ENCODE measurements around the gene CASK. TPM values are rescaled to one million over a fixed set of nuclear protein-coding genes. Genes with fewer than 3 reads are reported as not detected.
"Not testable (repeated sequence)": the region's sequence is repeated elsewhere in the genome, so short reads cannot be mapped to it uniquely, and the experiment has no call there.

CASK gene
- total and polyA plus RNA-seq, 7 experiments from 2014 or later, result 5.6 to 72.4 (median 43.5) TPM

- DNase-seq, result no peak
- ChIA-PET CTCF (no interaction called here), POLR2A (no interaction called here)
- H3K4me1 ChIP-seq (ENCODE audit: control insufficient read depth in 2 of 2, insufficient read depth in 2 of 2, low read length in 2 of 2), result no peaks in the 10 kb centered on the region
- Mint-ChIP-seq H3K4me3 (no peak overlapping the region), H3K27me3 (no peaks in the 10 kb centered on the region), H3K27ac (peak overlapping the region in 1 of 9 donors; percentile 11), H3K36me3 (peaks cover 4 to 27% (median 13%) of the 10 kb centered on the region in 5 donors), H3K9me3 (no peaks in the 10 kb centered on the region), H3K4me1 (peaks cover 0 to 20% (median 5%) of the 10 kb centered on the region in 7 donors)
- no peak overlapping the region for H3K4me3 ChIP-seq (ENCODE audit: low read length)
- H3K36me3 ChIP-seq (ENCODE audit: control insufficient read depth in 2 of 3, insufficient read depth in 3 of 3, low read length in 3 of 3), result no peaks in the 10 kb centered on the region
- H3K27ac ChIP-seq (ENCODE audit: low read depth, low read length), result no peak overlapping the region
- H3K27me3 ChIP-seq (ENCODE audit: control insufficient read depth in 2 of 2, insufficient read depth in 2 of 2, low read length in 2 of 2), result no peaks in the 10 kb centered on the region
- intact Hi-C loops (cut with micrococcal nuclease), result no loop called here
- no peak for ATAC-seq
- no peaks in the 10 kb centered on the region for H3K9me3 ChIP-seq (ENCODE audit: control insufficient read depth in 2 of 3, low read length in 3 of 3)
These were observed 245.9 kb downstream of the CASK start for GRCh38 chrX:41677183-41678060.

- intact Hi-C loops (cut with micrococcal nuclease); H3K27ac Mint-ChIP-seq; CTCF ChIA-PET; ATAC-seq; H3K27ac ChIP-seq (ENCODE audit: low read depth, low read length); H3K4me3 ChIP-seq (ENCODE audit: low read length); H3K4me3 Mint-ChIP-seq; H3K9me3 ChIP-seq (ENCODE audit: control insufficient read depth in 2 of 3, low read length in 3 of 3); DNase-seq; H3K27me3 Mint-ChIP-seq; H3K9me3 Mint-ChIP-seq; H3K36me3 ChIP-seq (ENCODE audit: control insufficient read depth in 2 of 3, insufficient read depth in 3 of 3, low read length in 3 of 3); POLR2A ChIA-PET; H3K4me1 ChIP-seq (ENCODE audit: control insufficient read depth in 2 of 2, insufficient read depth in 2 of 2, low read length in 2 of 2); H3K27me3 ChIP-seq (ENCODE audit: control insufficient read depth in 2 of 2, insufficient read depth in 2 of 2, low read length in 2 of 2): not testable (repeated sequence)
- H3K36me3 Mint-ChIP-seq, result peaks cover 4 to 33% (median 14%) of the 10 kb centered on the region in 5 donors
- peaks cover 0 to 22% (median 5%) of the 10 kb centered on the region in 7 donors for H3K4me1 Mint-ChIP-seq
These were observed 247.0 kb downstream of the CASK start for GRCh38 chrX:41676361-41676760.

- no peak overlapping the region for H3K4me3 ChIP-seq (ENCODE audit: low read length)
- peak overlapping the region in 1 of 9 donors; percentile 19 for H3K27ac Mint-ChIP-seq
- intact Hi-C loops (cut with micrococcal nuclease), result no loop called here
- ChIA-PET POLR2A (no interaction called here), CTCF (no interaction called here)
- no peaks in the 10 kb centered on the region for H3K9me3 ChIP-seq (ENCODE audit: control insufficient read depth in 2 of 3, low read length in 3 of 3)
- DNase-seq, result no peak
- ATAC-seq, result no peak
- no peaks in the 10 kb centered on the region for H3K27me3 ChIP-seq (ENCODE audit: control insufficient read depth in 2 of 2, insufficient read depth in 2 of 2, low read length in 2 of 2)
- peaks cover 4 to 30% (median 27%) of the 10 kb centered on the region in 5 donors for H3K36me3 Mint-ChIP-seq
- no peaks in the 10 kb centered on the region for H3K27me3 Mint-ChIP-seq
- H3K36me3 ChIP-seq (ENCODE audit: control insufficient read depth in 2 of 3, insufficient read depth in 3 of 3, low read length in 3 of 3), result peaks cover 0 to 6% (median 0%) of the 10 kb centered on the region in 3 experiments
- H3K4me1 ChIP-seq (ENCODE audit: control insufficient read depth in 2 of 2, insufficient read depth in 2 of 2, low read length in 2 of 2), result no peaks in the 10 kb centered on the region
- H3K9me3 Mint-ChIP-seq, result no peaks in the 10 kb centered on the region
- H3K27ac ChIP-seq (ENCODE audit: low read depth, low read length), result no peak overlapping the region
- peaks cover 0 to 31% (median 9%) of the 10 kb centered on the region in 7 donors for H3K4me1 Mint-ChIP-seq
- H3K4me3 Mint-ChIP-seq, result no peak overlapping the region
These were observed 250.7 kb downstream of the CASK start for GRCh38 chrX:41672643-41673042.

- H3K4me3 Mint-ChIP-seq, result no peak overlapping the region
- H3K9me3 Mint-ChIP-seq, result no peaks in the 10 kb centered on the region
- H3K27me3 Mint-ChIP-seq, result no peaks in the 10 kb centered on the region
- Histone ChIP-seq H3K9me3 (ENCODE audit: control insufficient read depth in 2 of 3, low read length in 3 of 3) (no peaks in the 10 kb centered on the region), H3K27ac (ENCODE audit: low read depth, low read length) (no peak overlapping the region), H3K36me3 (ENCODE audit: control insufficient read depth in 2 of 3, insufficient read depth in 3 of 3, low read length in 3 of 3) (peaks cover 0 to 6% (median 0%) of the 10 kb centered on the region in 3 experiments), H3K4me1 (ENCODE audit: control insufficient read depth in 2 of 2, insufficient read depth in 2 of 2, low read length in 2 of 2) (no peaks in the 10 kb centered on the region), H3K27me3 (ENCODE audit: control insufficient read depth in 2 of 2, insufficient read depth in 2 of 2, low read length in 2 of 2) (no peaks in the 10 kb centered on the region), H3K4me3 (ENCODE audit: low read length) (no peak overlapping the region)
- ChIA-PET CTCF (no interaction called here), POLR2A (no interaction called here)
- H3K27ac Mint-ChIP-seq, result no peak overlapping the region
- ATAC-seq, result no peak
- intact Hi-C loops (cut with micrococcal nuclease), result no loop called here
- H3K4me1 Mint-ChIP-seq, result peaks cover 2 to 40% (median 14%) of the 10 kb centered on the region in 7 donors
- no peak for DNase-seq
- H3K36me3 Mint-ChIP-seq, result peaks cover 4 to 34% (median 25%) of the 10 kb centered on the region in 5 donors
These were observed 252.3 kb downstream of the CASK start for GRCh38 chrX:41671082-41671481.

GRCh38 chrX:41670112-41670511 lies 253.2 kb downstream of the CASK start:
- Mint-ChIP-seq H3K27ac (no peak overlapping the region), H3K36me3 (peaks cover 4 to 35% (median 31%) of the 10 kb centered on the region in 5 donors), H3K4me1 (peaks cover 7 to 41% (median 14%) of the 10 kb centered on the region in 7 donors), H3K27me3 (no peaks in the 10 kb centered on the region), H3K9me3 (no peaks in the 10 kb centered on the region), H3K4me3 (no peak overlapping the region)
- Histone ChIP-seq H3K36me3 (ENCODE audit: control insufficient read depth in 2 of 3, insufficient read depth in 3 of 3, low read length in 3 of 3) (peaks cover 0 to 6% (median 0%) of the 10 kb centered on the region in 3 experiments), H3K4me3 (ENCODE audit: low read length) (no peak overlapping the region), H3K9me3 (ENCODE audit: control insufficient read depth in 2 of 3, low read length in 3 of 3) (no peaks in the 10 kb centered on the region), H3K27me3 (ENCODE audit: control insufficient read depth in 2 of 2, insufficient read depth in 2 of 2, low read length in 2 of 2) (no peaks in the 10 kb centered on the region), H3K27ac (ENCODE audit: low read depth, low read length) (no peak overlapping the region), H3K4me1 (ENCODE audit: control insufficient read depth in 2 of 2, insufficient read depth in 2 of 2, low read length in 2 of 2) (no peaks in the 10 kb centered on the region)
- intact Hi-C loops (cut with micrococcal nuclease), result no loop called here
- no peak for ATAC-seq
- ChIA-PET CTCF (no interaction called here), POLR2A (no interaction called here)
- DNase-seq, result no peak

- no peaks in the 10 kb centered on the region for H3K9me3 Mint-ChIP-seq
- H3K4me3 ChIP-seq (ENCODE audit: low read length), result no peak overlapping the region
- no peak for ATAC-seq
- H3K4me1 ChIP-seq (ENCODE audit: control insufficient read depth in 2 of 2, insufficient read depth in 2 of 2, low read length in 2 of 2), result no peaks in the 10 kb centered on the region
- peaks cover 0 to 41% (median 27%) of the 10 kb centered on the region in 5 donors for H3K36me3 Mint-ChIP-seq
- intact Hi-C loops (cut with micrococcal nuclease), result loop anchor here in 1 of 2 donors (5.0 kb wide), 1 partner anchor 105 kb away; no protein-coding TSS in a partner anchor
- ChIA-PET CTCF (no interaction called here), POLR2A (no interaction called here)
- no peak overlapping the region for H3K27ac Mint-ChIP-seq
- no peaks in the 10 kb centered on the region for H3K27me3 ChIP-seq (ENCODE audit: control insufficient read depth in 2 of 2, insufficient read depth in 2 of 2, low read length in 2 of 2)
- H3K4me1 Mint-ChIP-seq, result peaks cover 3 to 38% (median 13%) of the 10 kb centered on the region in 7 donors
- peaks cover 0 to 6% (median 0%) of the 10 kb centered on the region in 3 experiments for H3K36me3 ChIP-seq (ENCODE audit: control insufficient read depth in 2 of 3, insufficient read depth in 3 of 3, low read length in 3 of 3)
- H3K27ac ChIP-seq (ENCODE audit: low read depth, low read length), result no peak overlapping the region
- DNase-seq, result no peak
- no peak overlapping the region for H3K4me3 Mint-ChIP-seq
- no peaks in the 10 kb centered on the region for H3K27me3 Mint-ChIP-seq
- H3K9me3 ChIP-seq (ENCODE audit: control insufficient read depth in 2 of 3, low read length in 3 of 3), result no peaks in the 10 kb centered on the region
These were observed 255.7 kb downstream of the CASK start for GRCh38 chrX:41667631-41668030.

Data from naive thymus-derived CD4-positive, alpha-beta T cell (primary cell).